Endothelial cell of umbilical vein (primary cell): ENCODE measurements around the gene NPTX1. TPM values are rescaled to one million over a fixed set of nuclear protein-coding genes. Genes with fewer than 3 reads are reported as not detected.

ENCODE experiments used
- BruUV-seq: library from RNA; stranded (reverse); fragments of 400-500 nt; replicated peaks from 2 replicates; lab custom pipeline; 2021; lab: Mats Ljungman, UMichigan
- CTCF ChIA-PET: fragments of 300-600, 350-600 bp; sonication (Branson Sonifier 250); formaldehyde crosslinking; loops from one replicate; lab custom pipeline; 2021; ENCODE audit warnings: antibody characterized with exemption, inconsistent platforms; lab: Charles Lee
- POLR2A ChIA-PET: fragments of 300-600, 350-600 bp; sonication (Branson Sonifier 250); formaldehyde crosslinking; loops from one replicate; lab custom pipeline; 2021; ENCODE audit warnings: antibody characterized with exemption, inconsistent platforms; lab: Charles Lee
- DNase-seq: peaks from one replicate; pipeline ENCODE4 v3.0.0-alpha.2; 2011; ENCODE audit warnings: low read depth, low spot score
- FAIRE-seq: peaks from 2 replicates; lab custom pipeline; 2011; peaks lifted over from hg19 to GRCh38; lab: Jason Lieb, UNC
- H2AFZ ChIP-seq: 2 replicates; pipeline ENCODE4 v1.6.0; 2012; ENCODE audit warnings: low read depth, low read length, control low read depth, inconsistent platforms
- H3K27ac ChIP-seq: 2 replicates; pipeline ENCODE4 v1.5.1; 2011; ENCODE audit warnings: low read depth, mild to moderate bottlenecking, control low read depth, low read length, moderate library complexity; ENCODE audit not compliant: insufficient read depth
- H3K27me3 ChIP-seq, 2 experiments: 2 replicates each; pipeline versions ENCODE4 v1.6.0 to v1.6.1; 2011; ENCODE audit warnings: low read length in 2 of 2, mixed read lengths in 1 of 2; ENCODE audit not compliant: control insufficient read depth in 2 of 2, insufficient read depth in 2 of 2
- H3K36me3 ChIP-seq, 2 experiments: 2 replicates in 1 of 2; 3 replicates in 1 of 2; pipeline ENCODE4 v1.5.1; 2011; ENCODE audit warnings: low read length in 2 of 2, mild to moderate bottlenecking in 1 of 2, moderate library complexity in 1 of 2; ENCODE audit not compliant: control insufficient read depth in 2 of 2, insufficient read depth in 2 of 2; ENCODE audit errors: extremely low read depth in 1 of 2
- H3K4me1 ChIP-seq: 3 replicates; pipeline ENCODE4 v1.5.1; 2011; ENCODE audit warnings: mild to moderate bottlenecking, low read length; ENCODE audit not compliant: control insufficient read depth, insufficient read depth; ENCODE audit errors: extremely low read depth
- H3K4me2 ChIP-seq: 2 replicates; pipeline ENCODE4 v1.6.1; 2011; ENCODE audit warnings: low read length, control low read depth, mixed read lengths; ENCODE audit not compliant: insufficient read depth
- H3K4me3 ChIP-seq, 3 experiments: fragments of 200-600 bp in 1 of 3; sonication (generic), shearing (Covaris generic) in 1 of 3; replicated peaks in 1 of 3; 2 replicates each; pipeline ENCODE4 v1.5.1; 2011 to 2016; ENCODE audit warnings: control low read depth in 3 of 3, low read length in 3 of 3, mild to moderate bottlenecking in 2 of 3, inconsistent platforms in 1 of 3, low read depth in 1 of 3, moderate library complexity in 1 of 3; ENCODE audit not compliant: insufficient read depth in 1 of 3
- H3K79me2 ChIP-seq: 2 replicates; pipeline ENCODE4 v1.6.0; 2012; ENCODE audit warnings: low read length, inconsistent platforms; ENCODE audit not compliant: control insufficient read depth, insufficient read depth
- H3K9ac ChIP-seq: replicated peaks from 2 replicates; pipeline ENCODE3; 2011; ENCODE audit warnings: low read length, control low read depth; ENCODE audit not compliant: insufficient read depth; ENCODE audit errors: extremely low read depth
- H3K9me1 ChIP-seq: replicated peaks from 3 replicates; pipeline ENCODE4 v1.6.0; 2011; ENCODE audit warnings: mild to moderate bottlenecking, low read length; ENCODE audit not compliant: control insufficient read depth, insufficient read depth; ENCODE audit errors: extremely low read depth
- H3K9me3 ChIP-seq: replicated peaks from 2 replicates; pipeline ENCODE4 v1.5.1; 2012; ENCODE audit warnings: low read length, inconsistent platforms; ENCODE audit not compliant: control insufficient read depth, insufficient read depth
- H4K20me1 ChIP-seq: replicated peaks from 2 replicates; pipeline ENCODE3; 2011; ENCODE audit warnings: mild to moderate bottlenecking, low read length; ENCODE audit not compliant: control insufficient read depth, insufficient read depth; ENCODE audit errors: extremely low read depth
- EZH2 ChIP-seq: IDR thresholded peaks from 2 replicates; pipeline ENCODE4 v1.6.1; 2012; ENCODE audit warnings: borderline replicate concordance, low read depth, mild to moderate bottlenecking, moderate library complexity, low read length, inconsistent platforms; ENCODE audit not compliant: severe bottlenecking
- FOS ChIP-seq: IDR thresholded peaks from 2 replicates; pipeline ENCODE4 v1.6.1; 2011; ENCODE audit warnings: mild to moderate bottlenecking, low read length, moderate library complexity, borderline replicate concordance; ENCODE audit not compliant: insufficient read depth
- MYC ChIP-seq: IDR thresholded peaks from one replicate; pipeline ENCODE4 v1.6.1; 2011; ENCODE audit warnings: mild to moderate bottlenecking, low read depth, low read length
- dilution Hi-C: fragments of 300-500 bp; cut with MboI; formaldehyde crosslinking; loops from one replicate; pipeline ENCODE4 v1.15.0; 2019; ENCODE audit warnings: low sequenced_read_pairs; ENCODE audit not compliant: extremely low pct_ligation_motif_present
- intact Hi-C: fragments of 100-400 bp; cut with micrococcal nuclease; formaldehyde crosslinking; loops from one replicate; pipeline ENCODE4 v1.10.0; 2022
- polyA plus RNA-seq, 4 experiments: library from polyadenylated mRNA; depleted of rRNA in 3 of 4; stranded (reverse) in 3 of 4; unstranded in 1 of 4; fragments of >200 nt; gene quantifications; 2 replicates each; pipeline versions ENCODE4 v1.2.1 to v1.2.3, GENCODE V29; 2011 to 2012; ENCODE audit warnings: missing spikeins in 1 of 4
- total RNA-seq: library from RNA; stranded (reverse); gene quantifications from 2 replicates; pipeline ENCODE4 v1.2.3, GENCODE V29; 2021
- TF ChIP-seq, protein P1 (sequence below), 2 donors: IDR thresholded peaks; 1 replicate in 1 of 2; 2 replicates in 1 of 2; pipeline ENCODE4 v1.5.1; 2011; ENCODE audit warnings: low read length in 2 of 2, mild to moderate bottlenecking in 2 of 2, moderate library complexity in 2 of 2, control low read depth in 1 of 2, inconsistent platforms in 1 of 2, low read depth in 1 of 2; ENCODE audit not compliant: insufficient read depth in 1 of 2; ENCODE audit errors: extremely low read depth in 1 of 2

The NPTX1 gene
- total and polyA plus RNA-seq, 2 donors (not counting 3 experiments of a cell fraction or from before 2014, with no cell fraction given), result 0.03 TPM; not detected in 1

DNA sequence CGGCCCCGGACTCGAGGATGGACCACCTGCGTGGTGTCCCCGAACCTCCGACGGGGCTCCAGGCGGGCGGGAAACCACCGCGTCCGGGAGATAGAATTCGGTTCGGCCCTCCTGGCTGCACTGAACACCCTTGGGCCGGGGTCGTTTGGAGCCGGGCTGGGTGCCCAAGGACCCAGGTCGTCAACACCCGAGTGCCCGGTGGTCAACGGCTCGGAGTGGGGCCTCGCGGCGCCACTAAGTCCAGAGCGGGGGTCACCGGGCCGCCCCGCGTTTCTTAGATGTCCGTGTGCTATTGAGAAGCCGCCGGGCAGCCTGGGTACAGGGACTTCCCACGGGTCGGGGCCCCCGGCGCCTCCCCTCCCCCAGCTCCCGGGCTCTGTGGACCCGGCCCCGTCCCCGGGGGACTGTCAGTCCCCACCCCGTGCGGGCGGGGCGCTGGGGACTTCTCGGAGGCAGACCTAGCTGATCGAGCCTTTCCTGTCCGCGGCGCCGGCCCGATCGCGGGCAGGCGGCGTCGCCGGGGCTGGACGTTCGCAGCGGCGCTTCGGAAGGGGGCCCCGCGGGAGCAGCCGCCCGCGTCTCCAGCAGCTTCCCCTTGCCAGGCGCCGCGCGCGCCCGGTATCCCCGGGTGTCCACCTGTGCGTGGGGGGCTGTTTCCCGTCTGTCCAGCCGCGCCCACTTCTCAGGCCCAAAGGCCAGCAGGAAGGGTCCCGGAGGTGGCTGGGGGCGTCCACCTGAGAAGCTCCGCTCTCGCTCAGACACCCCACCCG, 655 bp upstream of the NPTX1 start:
- Histone ChIP-seq H4K20me1 (no peaks in the 10 kb centered on the region), H3K4me3 (no peak overlapping the region), H2AFZ (no peak overlapping the region), H3K9me3 (no peaks in the 10 kb centered on the region), H3K9ac (no peak overlapping the region), H3K4me2 (no peak overlapping the region), H3K27ac (no peak overlapping the region), H3K79me2 (no peaks in the 10 kb centered on the region), H3K36me3 (no peaks in the 10 kb centered on the region), H3K9me1 (no peaks in the 10 kb centered on the region), H3K27me3 (peaks cover 73 to 78% of the 10 kb centered on the region in 2 experiments), H3K4me1 (no peaks in the 10 kb centered on the region)
- dilution Hi-C loops (no loop called here), intact Hi-C loops (no loop called here)
- POLR2A ChIA-PET, result interaction anchor here (1.7 kb wide), 1 partner anchor 22 kb away, joined by 4 read pairs; no protein-coding TSS in a partner anchor
- DNase-seq (no peak), FAIRE-seq (no peak)
- CTCF ChIA-PET, result interaction anchor here (0.8 to 1.9 kb wide), 7 partner anchors 41 to 495 kb away, joined by 3 to 16 read pairs (median 5); no protein-coding TSS in a partner anchor
- BruUV-seq, result no TSS peak
- TF ChIP-seq EZH2 (peak; percentile 63), FOS (no peak)

DNA sequence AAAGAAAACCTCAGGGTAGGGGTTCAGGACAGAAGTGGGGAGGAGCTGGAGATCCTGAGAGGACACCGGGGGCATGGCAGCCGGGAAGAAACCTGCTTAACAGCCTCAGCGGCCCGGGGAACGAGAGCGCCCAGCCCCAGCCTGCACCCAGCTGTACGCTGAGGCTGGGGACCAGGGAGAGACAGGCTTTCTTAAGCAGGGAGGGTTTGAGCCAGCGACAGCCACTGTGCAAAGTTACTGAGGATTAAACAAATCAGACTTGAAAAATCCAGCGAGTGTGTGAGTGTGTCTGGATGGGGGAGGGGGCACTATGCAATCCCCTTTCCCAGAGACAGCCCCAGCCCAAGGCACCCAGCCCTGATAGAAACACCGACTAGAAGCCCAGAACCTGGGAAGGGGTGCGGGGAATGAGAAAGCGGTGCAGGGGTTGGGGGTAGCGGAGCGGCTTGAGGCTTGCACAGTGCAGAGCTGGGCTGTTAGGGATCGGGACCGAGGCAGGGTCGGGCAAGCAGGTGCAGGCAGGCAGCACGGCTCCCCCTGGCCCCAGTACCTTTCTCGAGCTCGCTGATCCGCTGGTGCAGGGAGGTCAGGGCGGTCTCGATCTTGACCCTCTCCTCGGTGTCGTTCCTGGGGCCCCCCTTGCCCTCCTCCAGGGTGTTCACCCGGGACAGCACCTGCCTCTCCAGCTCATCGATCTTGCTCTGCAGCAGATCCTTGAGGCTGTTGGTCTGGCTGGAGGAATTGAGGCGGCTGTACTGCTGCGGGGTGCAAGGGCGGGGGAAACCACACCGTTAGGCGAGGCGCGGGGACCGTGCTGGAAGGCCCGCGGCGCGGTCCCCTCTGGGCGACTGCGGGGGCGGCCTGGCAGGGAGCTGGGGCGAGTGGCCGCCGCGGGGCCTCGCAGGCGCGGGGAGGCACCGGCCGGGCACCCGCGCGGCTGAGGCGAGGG, 1.2 kb downstream of the NPTX1 start:
- H3K4me1 ChIP-seq, result no peaks in the 10 kb centered on the region
- H3K4me3 ChIP-seq, result no peak overlapping the region
- ChIA-PET CTCF (interaction anchor here (0.6 to 3.0 kb wide), 5 partner anchors 11 to 453 kb away, joined by 3 to 9 read pairs (median 6); no protein-coding TSS in a partner anchor), POLR2A (interaction anchor here (0.5 to 1.7 kb wide), 3 partner anchors 20 to 66 kb away, joined by 4 read pairs; no protein-coding TSS in a partner anchor)
- no peaks in the 10 kb centered on the region for H3K79me2 ChIP-seq
- peaks cover 63 to 74% of the 10 kb centered on the region in 2 experiments for H3K27me3 ChIP-seq
- no peaks in the 10 kb centered on the region for H3K9me3 ChIP-seq
- TF ChIP-seq, protein P1, sequence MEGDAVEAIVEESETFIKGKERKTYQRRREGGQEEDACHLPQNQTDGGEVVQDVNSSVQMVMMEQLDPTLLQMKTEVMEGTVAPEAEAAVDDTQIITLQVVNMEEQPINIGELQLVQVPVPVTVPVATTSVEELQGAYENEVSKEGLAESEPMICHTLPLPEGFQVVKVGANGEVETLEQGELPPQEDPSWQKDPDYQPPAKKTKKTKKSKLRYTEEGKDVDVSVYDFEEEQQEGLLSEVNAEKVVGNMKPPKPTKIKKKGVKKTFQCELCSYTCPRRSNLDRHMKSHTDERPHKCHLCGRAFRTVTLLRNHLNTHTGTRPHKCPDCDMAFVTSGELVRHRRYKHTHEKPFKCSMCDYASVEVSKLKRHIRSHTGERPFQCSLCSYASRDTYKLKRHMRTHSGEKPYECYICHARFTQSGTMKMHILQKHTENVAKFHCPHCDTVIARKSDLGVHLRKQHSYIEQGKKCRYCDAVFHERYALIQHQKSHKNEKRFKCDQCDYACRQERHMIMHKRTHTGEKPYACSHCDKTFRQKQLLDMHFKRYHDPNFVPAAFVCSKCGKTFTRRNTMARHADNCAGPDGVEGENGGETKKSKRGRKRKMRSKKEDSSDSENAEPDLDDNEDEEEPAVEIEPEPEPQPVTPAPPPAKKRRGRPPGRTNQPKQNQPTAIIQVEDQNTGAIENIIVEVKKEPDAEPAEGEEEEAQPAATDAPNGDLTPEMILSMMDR (IDR thresholded peaks at IDR 0.05; ENCODE audit: extremely low read depth in 1 of 2, insufficient read depth in 1 of 2, low read depth in 1 of 2, low read length in 2 of 2), result no peak
- peak; percentile 59 for TF ChIP-seq EZH2
- no peak for TF ChIP-seq MYC
- H3K9ac ChIP-seq, result no peak overlapping the region
- FAIRE-seq (no peak), DNase-seq (no peak)
- no peak overlapping the region for H3K4me2 ChIP-seq
- H2AFZ ChIP-seq, result no peak overlapping the region
- dilution Hi-C loops (no loop called here), intact Hi-C loops (no loop called here)
- no TSS peak for BruUV-seq
- H3K27ac ChIP-seq, result no peak overlapping the region
- no peaks in the 10 kb centered on the region for H3K9me1 ChIP-seq
- H4K20me1 ChIP-seq, result no peaks in the 10 kb centered on the region
- no peaks in the 10 kb centered on the region for H3K36me3 ChIP-seq
